Cardiac fibroblast (primary cell): ENCODE results near the gene STK38L.

Source experiments
- DNase-seq, 2 donors: peaks; one replicate each; pipeline versions ENCODE4 v3.0.0 to v3.0.0-alpha.2; 2010; ENCODE audit warnings: low read depth in 2 of 2
- H3K4me3 ChIP-seq, 2 donors: replicated peaks in 1 of 2; 1 replicate in 1 of 2; 2 replicates in 1 of 2; pipeline ENCODE4 v1.5.1; 2011; ENCODE audit warnings: low read depth in 2 of 2, low read length in 2 of 2, mild to moderate bottlenecking in 2 of 2, moderate library complexity in 1 of 2
- CTCF ChIP-seq: IDR thresholded peaks from one replicate; pipeline ENCODE4 v1.5.1; 2011; ENCODE audit warnings: low read depth, mild to moderate bottlenecking, low read length, inconsistent platforms

Gene STK38L

GRCh38 chr12:27366621-27367020 lies 122.5 kb downstream of the STK38L start:
- no peak for TF ChIP-seq CTCF
- no peak overlapping the region for H3K4me3 ChIP-seq
- DNase-seq, result peak in 1 of 2 donors; percentile 38

- peak in 1 of 2 donors; percentile 25 for DNase-seq
- no peak overlapping the region for H3K4me3 ChIP-seq
- no peak for TF ChIP-seq CTCF
Observed at GRCh38 chr12:27367078-27367477, 123.0 kb downstream of the STK38L start.
